ENCODE results near the gene SLC25A51. TPM values are rescaled to one million over a fixed set of nuclear protein-coding genes. Genes with fewer than 3 reads are reported as not detected.

Gene SLC25A51
- polyA plus RNA-seq, 1 experiment: 29.9 TPM

DNA sequence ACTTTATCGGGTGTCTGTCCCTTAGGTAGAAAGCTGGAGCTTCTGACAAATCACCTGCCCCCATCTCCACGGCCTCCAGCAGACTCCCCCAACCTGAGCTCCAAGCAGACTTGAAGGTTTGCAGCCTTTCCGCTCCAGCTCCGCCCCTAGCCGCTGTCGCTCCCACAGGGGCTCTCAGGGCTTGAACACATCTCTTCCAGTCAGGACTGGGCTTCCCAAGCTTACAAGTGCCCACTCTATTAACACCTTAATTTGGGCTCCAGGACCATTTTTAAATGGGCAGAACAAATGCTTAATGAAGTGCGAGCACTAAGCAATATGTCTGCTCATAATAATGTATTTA is 17.2 kb upstream of the SLC25A51 start:
- no peaks in the 10 kb centered on the region for H3K9me3 ChIP-seq (ENCODE audit: control insufficient read depth, insufficient read depth, low read length)
- no peak overlapping the region for H3K27ac ChIP-seq (ENCODE audit: low read depth, low read length)
- TF ChIP-seq, protein P1, sequence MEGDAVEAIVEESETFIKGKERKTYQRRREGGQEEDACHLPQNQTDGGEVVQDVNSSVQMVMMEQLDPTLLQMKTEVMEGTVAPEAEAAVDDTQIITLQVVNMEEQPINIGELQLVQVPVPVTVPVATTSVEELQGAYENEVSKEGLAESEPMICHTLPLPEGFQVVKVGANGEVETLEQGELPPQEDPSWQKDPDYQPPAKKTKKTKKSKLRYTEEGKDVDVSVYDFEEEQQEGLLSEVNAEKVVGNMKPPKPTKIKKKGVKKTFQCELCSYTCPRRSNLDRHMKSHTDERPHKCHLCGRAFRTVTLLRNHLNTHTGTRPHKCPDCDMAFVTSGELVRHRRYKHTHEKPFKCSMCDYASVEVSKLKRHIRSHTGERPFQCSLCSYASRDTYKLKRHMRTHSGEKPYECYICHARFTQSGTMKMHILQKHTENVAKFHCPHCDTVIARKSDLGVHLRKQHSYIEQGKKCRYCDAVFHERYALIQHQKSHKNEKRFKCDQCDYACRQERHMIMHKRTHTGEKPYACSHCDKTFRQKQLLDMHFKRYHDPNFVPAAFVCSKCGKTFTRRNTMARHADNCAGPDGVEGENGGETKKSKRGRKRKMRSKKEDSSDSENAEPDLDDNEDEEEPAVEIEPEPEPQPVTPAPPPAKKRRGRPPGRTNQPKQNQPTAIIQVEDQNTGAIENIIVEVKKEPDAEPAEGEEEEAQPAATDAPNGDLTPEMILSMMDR (IDR thresholded peaks at IDR 0.05; ENCODE audit: low read depth, low read length): no peak
- H3K27me3 ChIP-seq (ENCODE audit: control insufficient read depth, insufficient read depth, low read length): no peaks in the 10 kb centered on the region
- no peak overlapping the region for H3K4me3 ChIP-seq (ENCODE audit: low read depth, low read length)
- no peak for DNase-seq (ENCODE audit: low read depth, low spot score)
- ChIA-PET POLR2A (no interaction called here), CTCF (interaction anchor here (1.7 to 1.9 kb wide), 2 partner anchors 9 to 16 kb away, joined by 4 to 7 read pairs; no protein-coding TSS in a partner anchor)

GRCh38 chr9:37920471-37921167 is 16.7 kb upstream of the SLC25A51 start:
- TF ChIP-seq, protein P1 (IDR thresholded peaks at IDR 0.05; ENCODE audit: low read depth, low read length): no peak
- Histone ChIP-seq H3K27ac (ENCODE audit: low read depth, low read length) (no peak overlapping the region), H3K27me3 (ENCODE audit: control insufficient read depth, insufficient read depth, low read length) (no peaks in the 10 kb centered on the region), H3K4me3 (ENCODE audit: low read depth, low read length) (no peak overlapping the region), H3K9me3 (ENCODE audit: control insufficient read depth, insufficient read depth, low read length) (no peaks in the 10 kb centered on the region)
- POLR2A ChIA-PET: no interaction called here
- CTCF ChIA-PET: interaction anchor here (1.4 to 1.9 kb wide), 2 partner anchors 16 to 343 kb away, joined by 4 read pairs; no protein-coding TSS in a partner anchor
- DNase-seq (ENCODE audit: low read depth, low spot score): no peak

GRCh38 chr9:37919956-37920335 is 16.0 kb upstream of the SLC25A51 start:
- ChIA-PET CTCF (interaction anchor here (1.4 to 1.9 kb wide), 3 partner anchors 15 to 344 kb away, joined by 4 read pairs; no protein-coding TSS in a partner anchor), POLR2A (no interaction called here)
- no peak for DNase-seq (ENCODE audit: low read depth, low spot score)
- Histone ChIP-seq H3K27me3 (ENCODE audit: control insufficient read depth, insufficient read depth, low read length) (no peaks in the 10 kb centered on the region), H3K9me3 (ENCODE audit: control insufficient read depth, insufficient read depth, low read length) (no peaks in the 10 kb centered on the region), H3K27ac (ENCODE audit: low read depth, low read length) (no peak overlapping the region), H3K4me3 (ENCODE audit: low read depth, low read length) (no peak overlapping the region)
- TF ChIP-seq, protein P1 (IDR thresholded peaks at IDR 0.05; ENCODE audit: low read depth, low read length): no peak

GRCh38 chr9:37919246-37919955 is 15.5 kb upstream of the SLC25A51 start:
- no peaks in the 10 kb centered on the region for H3K27me3 ChIP-seq (ENCODE audit: control insufficient read depth, insufficient read depth, low read length)
- DNase-seq (ENCODE audit: low read depth, low spot score): no peak
- no peak overlapping the region for H3K27ac ChIP-seq (ENCODE audit: low read depth, low read length)
- H3K9me3 ChIP-seq (ENCODE audit: control insufficient read depth, insufficient read depth, low read length): no peaks in the 10 kb centered on the region
- TF ChIP-seq, protein P1 (IDR thresholded peaks at IDR 0.05; ENCODE audit: low read depth, low read length): no peak
- no peak overlapping the region for H3K4me3 ChIP-seq (ENCODE audit: low read depth, low read length)
- ChIA-PET POLR2A (no interaction called here), CTCF (interaction anchor here (0.6 to 1.5 kb wide), 4 partner anchors 10 to 622 kb away, joined by 3 to 6 read pairs (median 4); no protein-coding TSS in a partner anchor)

GRCh38 chr9:37918665-37919170 is 14.8 kb upstream of the SLC25A51 start:
- no peak for DNase-seq (ENCODE audit: low read depth, low spot score)
- POLR2A ChIA-PET: no interaction called here
- H3K27me3 ChIP-seq (ENCODE audit: control insufficient read depth, insufficient read depth, low read length): no peaks in the 10 kb centered on the region
- H3K9me3 ChIP-seq (ENCODE audit: control insufficient read depth, insufficient read depth, low read length): no peaks in the 10 kb centered on the region
- no peak overlapping the region for H3K27ac ChIP-seq (ENCODE audit: low read depth, low read length)
- H3K4me3 ChIP-seq (ENCODE audit: low read depth, low read length): no peak overlapping the region
- TF ChIP-seq, protein P1 (IDR thresholded peaks at IDR 0.05; ENCODE audit: low read depth, low read length): no peak
- CTCF ChIA-PET: interaction anchor here (0.6 to 1.5 kb wide), 4 partner anchors 10 to 623 kb away, joined by 3 to 6 read pairs (median 4); no protein-coding TSS in a partner anchor

All from AG04450 (cell line).